HL-60/S4 treated with phorbol 12-myristate 13-acetate at 8.2 ng/mL for 4 days and 3 days (cell line): ENCODE results near the gene ANKRD63.

ENCODE experiments used
- in situ Hi-C: fragments of 300-500 bp; cut with MboI; formaldehyde crosslinking; loops from 2 replicates; pipeline ENCODE4 v1.15.0; 2022; ENCODE audit warnings: low sequenced_read_pairs

The ANKRD63 gene

GRCh38 chr15:40245666-40246450 lies 37.0 kb downstream of the ANKRD63 start:
- in situ Hi-C loops: no loop called here

DNA sequence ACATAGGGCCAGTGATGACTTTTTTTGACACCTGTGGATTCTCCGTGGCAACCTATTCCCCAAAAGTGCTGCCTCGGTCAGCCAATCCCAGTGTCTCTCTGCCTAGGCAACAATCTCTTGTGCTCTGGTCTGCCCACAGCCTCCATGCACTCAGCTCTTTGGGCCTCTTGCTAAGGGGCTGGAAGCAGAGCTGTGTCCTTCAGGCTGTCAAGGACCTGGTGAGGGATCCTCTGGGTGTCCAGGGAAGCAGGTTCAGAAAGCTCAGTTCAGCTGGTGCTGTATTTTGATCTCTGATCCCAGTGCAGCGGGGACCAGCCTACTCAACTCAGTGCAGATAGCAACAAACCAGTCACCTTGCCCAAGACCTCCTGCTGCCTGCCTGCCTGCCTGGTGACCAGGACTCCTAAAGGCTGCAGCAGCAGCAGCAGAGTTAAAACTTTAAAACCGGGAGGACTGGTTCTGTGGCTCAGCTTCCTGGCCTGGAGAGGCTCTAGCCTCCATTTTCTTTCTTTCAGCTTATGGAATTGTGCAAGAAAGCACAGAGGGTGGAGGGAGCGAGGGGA lies 37.8 kb downstream of the ANKRD63 start:
- in situ Hi-C loops: no loop called here

- in situ Hi-C loops: no loop called here
Observed at GRCh38 chr15:40243126-40243810, 39.6 kb downstream of the ANKRD63 start.

DNA sequence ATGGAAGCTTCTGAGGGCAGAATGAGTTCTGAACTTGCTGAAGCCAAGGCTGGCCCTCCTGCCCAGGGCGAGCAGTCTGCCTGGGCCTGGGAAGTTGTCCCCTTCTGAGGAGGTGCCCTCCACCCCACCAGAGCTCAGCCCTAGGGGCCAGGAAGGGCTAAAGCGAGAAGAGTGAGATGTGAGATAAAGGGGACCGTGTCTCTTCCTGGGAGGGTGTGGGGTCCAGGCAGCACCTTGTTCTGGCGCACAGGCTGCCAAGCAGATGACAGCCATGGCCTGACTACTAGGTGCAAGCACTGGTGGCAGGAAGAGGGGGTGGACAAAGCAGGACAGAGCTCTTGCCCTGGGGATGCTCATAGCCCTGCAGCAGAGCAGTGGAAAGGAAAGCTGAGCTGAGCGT lies 40.3 kb downstream of the ANKRD63 start:
- in situ Hi-C loops: no loop called here

GRCh38 chr15:40242213-40242599 lies 40.7 kb downstream of the ANKRD63 start:
- in situ Hi-C loops: no loop called here

DNA sequence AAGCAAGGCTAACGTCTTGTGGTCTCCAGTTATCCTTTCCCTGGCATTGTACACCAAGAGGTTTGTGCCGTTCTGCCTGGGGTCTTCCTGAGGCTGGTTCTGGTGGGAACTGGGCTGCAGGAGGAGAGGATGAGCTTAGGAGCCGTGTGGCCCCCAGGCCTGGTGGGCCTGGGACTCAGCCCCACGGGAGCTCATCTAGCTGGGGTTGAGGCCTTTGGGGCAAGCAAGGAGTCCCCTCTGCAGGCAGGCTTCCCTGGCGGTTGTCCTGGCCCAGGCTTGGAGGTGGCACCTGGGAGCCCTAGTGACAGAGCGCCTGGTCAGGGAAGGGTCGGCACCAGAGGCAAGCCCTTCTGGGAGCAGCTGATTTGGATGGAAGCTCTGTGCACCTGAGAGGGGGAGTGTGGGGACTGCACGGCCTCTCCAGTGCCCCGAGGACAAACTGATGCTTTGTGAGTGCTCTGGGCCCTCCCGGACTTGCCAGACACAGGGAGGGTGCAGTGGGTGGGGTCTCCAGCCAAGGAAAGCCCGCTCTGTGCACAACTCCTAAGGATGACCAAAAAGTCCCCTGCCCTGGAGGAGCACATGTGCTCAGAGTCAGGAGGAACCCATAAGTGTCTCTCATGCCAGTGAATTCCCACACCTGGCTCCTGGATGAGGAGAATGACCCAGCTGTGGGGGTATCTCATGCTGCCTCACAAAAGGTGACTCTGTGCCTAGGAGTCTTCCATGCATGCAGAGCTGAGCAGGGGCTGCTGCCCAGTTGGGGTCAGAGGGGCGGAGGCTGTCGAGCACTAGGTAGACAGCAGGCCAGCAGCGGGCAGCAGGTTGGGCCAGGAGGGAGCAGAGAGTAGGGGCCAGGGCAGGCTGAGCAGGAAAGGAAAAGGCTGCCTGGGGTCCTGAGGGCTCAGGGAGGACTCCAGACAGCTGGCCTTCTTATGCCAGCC lies 41.3 kb downstream of the ANKRD63 start:
- in situ Hi-C loops: no loop called here

- in situ Hi-C loops: no loop called here
Observed at GRCh38 chr15:40240619-40241221, 42.1 kb downstream of the ANKRD63 start.

DNA sequence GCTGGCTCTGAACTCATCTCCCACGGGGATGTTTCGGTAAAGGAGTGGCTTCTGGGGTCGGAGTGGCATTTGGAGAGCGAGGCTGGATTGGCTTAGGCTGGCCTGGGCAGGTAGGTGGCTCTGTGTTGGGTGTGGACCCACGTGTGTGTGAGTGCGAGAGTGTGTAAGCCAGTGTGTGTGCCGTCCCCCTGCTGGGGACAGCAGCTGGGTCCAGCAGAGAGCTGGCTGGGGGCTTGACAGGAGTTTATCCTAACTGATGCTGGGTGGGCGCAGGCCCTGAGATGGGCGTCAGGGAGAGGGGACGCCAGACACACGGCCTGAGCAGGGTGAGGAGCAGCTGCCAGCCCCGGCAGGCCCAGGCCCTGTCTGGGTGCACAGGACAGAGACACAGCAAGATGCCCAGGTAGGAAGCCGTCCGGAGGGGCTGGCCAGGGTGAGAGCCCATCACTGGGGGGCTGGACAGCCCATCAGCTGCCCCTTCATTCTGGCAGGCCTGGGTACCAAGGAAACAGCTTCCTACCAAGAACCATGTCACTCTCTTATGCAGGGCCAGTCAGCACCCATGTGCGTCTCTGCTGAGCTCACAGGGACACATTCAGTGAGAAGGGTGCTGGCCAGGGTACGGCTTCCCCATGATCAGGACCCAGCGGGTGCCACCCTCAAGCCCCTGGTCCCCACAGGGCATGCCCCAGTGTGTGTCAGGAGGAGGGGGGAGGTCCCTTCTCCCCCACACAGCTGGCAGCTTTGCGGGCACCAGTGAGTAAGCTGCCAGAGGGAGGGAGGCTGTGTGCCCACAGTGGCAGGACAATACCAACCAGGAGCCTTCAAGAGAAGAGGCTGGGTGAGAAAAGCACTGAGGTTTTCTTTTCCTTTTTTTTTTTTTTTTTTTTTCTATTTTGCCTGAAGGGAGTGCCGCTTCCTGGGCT lies 42.9 kb downstream of the ANKRD63 start:
- in situ Hi-C loops: no loop called here

GRCh38 chr15:40239404-40239692 lies 43.5 kb downstream of the ANKRD63 start:
- in situ Hi-C loops: no loop called here

GRCh38 chr15:40238532-40239403 lies 44.1 kb downstream of the ANKRD63 start, which contains the start of gene PAK6:
Gene PAK6, plus strand, starts transcription at chr15:40239063. Its CDS starts 25,723 bp downstream, at chr15:40264786.
- in situ Hi-C loops: no loop called here

- in situ Hi-C loops: no loop called here
Observed at GRCh38 chr15:40235201-40235885, 47.5 kb downstream of the ANKRD63 start.

DNA sequence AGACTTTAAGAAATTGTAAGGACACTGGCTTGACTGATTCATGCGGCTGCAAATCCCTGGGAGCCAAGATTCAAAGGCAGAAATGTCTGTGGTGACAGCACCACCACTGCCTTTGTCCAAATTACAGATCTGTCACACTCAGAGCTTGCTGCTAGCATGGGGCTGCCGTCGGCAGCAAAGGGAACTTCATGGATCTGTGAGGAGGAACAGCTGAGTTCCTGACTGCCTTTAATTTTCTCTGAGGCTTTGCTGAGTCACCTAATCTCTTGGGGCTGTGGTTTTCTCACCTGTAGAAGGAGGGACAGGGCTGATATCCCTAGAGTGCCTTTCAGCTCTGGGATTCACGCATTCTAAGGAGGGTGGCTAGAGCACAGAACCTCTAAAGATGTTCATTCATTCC lies 48.1 kb downstream of the ANKRD63 start:
- in situ Hi-C loops: no loop called here

- in situ Hi-C loops: no loop called here
Observed at GRCh38 chr15:40233727-40234577, 48.9 kb downstream of the ANKRD63 start.

- in situ Hi-C loops: no loop called here
Observed at GRCh38 chr15:40232625-40233070, 50.2 kb downstream of the ANKRD63 start.
